GM18508 (cell line): ENCODE results near the gene INPP5B.
"Not testable (repeated sequence)": the region's sequence is repeated elsewhere in the genome, so short reads cannot be mapped to it uniquely, and the experiment has no call there.

Experiments
- ATAC-seq: cut with Tn5 transposase; IDR thresholded peaks from one replicate; pipeline ENCODE4 v1.9.1; 2021; ENCODE audit warnings: moderate number of reproducible peaks; ENCODE audit not compliant: insufficient read depth, unreplicated experiment

Gene INPP5B

DNA sequence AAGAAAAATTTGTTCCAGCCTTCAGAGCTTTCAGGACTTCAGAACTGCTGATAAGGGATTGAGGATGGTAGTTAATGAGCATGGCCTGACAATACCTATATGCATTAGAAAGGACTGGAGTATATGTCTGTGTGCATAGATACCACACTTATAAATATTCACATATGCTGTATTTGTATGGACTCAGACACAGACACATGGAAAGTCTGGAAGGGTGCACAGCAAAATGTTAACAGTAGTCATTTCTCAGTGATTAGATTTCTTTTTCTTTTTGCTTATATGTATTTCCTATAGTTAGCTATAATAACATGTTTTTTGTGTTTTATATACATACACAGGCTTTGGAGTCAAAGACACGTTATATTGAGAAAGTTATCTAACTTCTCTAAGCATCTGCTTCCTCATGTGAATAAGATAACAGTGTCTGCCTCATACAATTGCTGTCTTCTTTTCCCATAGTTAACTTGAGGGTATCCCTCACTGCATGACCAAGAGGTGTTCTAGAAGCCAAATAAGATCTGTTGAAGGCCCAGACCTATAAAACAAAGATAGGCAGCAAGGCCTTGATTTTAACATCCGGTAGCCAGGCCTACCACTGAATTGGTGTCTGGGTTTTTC is 31.3 kb downstream of the INPP5B start:
- ATAC-seq: no peak

DNA sequence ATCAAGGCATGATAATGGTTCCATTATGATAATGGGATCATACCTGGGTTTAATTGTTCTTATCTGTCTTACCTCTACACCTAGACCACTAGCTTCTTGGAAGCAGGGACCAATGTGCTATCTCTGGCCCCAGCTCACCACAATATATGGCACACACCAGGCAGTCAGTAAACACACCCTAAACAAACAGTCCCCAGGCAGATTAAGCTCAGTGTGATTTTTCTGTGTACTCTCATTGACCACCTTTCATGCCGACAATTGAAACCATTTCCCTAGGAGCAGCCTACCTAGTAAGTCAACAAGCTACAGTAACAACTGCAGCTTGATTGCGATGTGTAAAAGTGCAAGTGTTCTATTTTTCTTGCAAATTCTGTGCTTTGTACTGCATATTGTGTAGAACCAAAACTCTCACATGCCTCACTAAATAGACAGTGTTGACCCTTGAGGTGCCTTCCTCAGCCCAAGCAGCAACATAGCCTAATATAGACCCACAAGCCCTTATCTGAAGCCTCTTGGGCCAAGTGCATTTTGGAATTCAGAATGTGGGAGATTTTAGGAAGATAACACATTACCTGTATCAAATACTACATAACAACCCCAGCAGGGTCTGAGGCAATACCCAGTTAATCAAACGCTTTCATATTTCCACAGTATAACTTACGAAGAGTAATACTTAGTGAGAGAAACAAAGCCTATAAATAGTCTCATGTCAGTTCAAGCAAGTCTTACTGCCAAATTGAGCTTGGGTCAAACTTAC is 32.0 kb downstream of the INPP5B start:
- no peak for ATAC-seq

DNA sequence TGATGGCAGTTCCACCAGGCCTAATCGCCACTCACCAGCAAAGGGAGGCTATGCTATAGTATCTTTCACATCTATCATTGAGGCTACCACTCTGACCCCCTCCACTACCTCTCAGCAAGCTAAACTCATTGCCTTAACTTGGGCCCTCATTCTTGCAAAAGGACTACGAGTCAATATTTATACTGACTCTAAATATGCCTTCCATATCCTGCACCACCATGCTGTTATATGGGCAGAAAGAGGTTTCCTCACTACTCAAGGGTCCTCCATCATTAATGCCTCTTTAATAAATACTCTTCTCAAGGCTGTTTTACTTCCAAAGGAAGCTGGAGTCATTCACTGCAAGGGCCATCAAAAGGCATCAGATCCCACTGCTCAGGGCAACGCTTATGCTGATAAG is 35.4 kb downstream of the INPP5B start:
- ATAC-seq: not testable (repeated sequence)

GRCh38 chr1:37910886-37911285 is 36.0 kb downstream of the INPP5B start:
- ATAC-seq: not testable (repeated sequence)

- ATAC-seq: not testable (repeated sequence)
Measured at GRCh38 chr1:37908531-37908930, 38.3 kb downstream of the INPP5B start.

- not testable (repeated sequence) for ATAC-seq
Measured at GRCh38 chr1:37907416-37908125, 39.3 kb downstream of the INPP5B start.

DNA sequence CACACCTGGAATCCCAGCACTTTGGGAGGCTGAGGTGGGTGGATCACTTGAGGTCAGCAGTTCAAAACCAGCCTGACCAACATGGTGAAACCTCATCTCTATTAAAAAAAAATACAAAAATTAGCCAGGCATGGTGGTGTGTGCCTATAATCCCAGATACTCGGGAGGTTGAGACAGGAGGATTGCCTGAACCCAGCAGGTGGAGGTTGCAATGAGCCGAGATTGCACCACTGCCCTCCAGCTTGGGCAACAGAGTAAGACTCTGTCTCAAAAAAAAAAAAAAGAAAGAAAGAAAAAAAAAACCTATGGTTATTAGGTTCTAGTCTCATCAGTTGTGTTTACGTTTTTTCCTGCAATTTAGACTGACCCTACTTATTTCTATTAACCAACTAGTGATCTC is 40.3 kb downstream of the INPP5B start:
- ATAC-seq: not testable (repeated sequence)

DNA sequence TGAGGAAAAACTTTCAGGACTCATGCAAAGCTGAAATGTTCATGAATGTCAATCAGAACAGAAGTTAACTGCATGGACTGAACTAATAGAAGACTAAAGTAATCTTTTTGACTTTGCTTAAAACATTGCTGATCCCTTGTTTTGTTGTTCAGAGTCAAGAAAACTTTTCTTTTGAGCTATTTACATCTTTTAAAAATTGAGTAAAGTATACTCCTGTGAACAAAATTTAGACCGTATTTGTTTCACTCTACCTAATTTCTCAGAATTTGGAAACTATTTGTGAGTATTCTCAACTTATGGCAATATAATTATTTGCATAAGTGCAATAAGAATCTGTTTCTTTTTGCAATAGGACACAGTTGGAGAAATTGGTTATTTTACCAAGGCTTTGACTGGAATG is 41.1 kb downstream of the INPP5B start:
- ATAC-seq: no peak

DNA sequence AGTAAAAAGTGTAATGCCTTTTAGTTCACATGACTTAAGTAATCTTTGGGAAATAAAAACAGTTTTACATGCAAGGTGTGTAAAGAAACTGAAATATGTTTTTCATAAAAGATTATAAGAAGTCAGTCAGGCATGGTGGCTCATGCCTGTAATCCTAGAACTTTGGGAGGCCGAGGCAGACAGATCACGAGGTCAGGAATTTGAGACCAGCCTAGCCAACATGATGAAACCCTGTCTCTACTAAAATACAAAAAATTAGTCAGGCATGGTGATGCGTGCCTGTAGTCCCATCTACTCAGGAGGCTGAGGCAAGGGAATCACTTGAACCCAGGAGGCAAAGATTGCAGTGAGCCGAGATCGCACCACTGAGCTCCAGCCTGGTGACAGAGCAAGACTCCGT is 42.9 kb downstream of the INPP5B start:
- not testable (repeated sequence) for ATAC-seq

DNA sequence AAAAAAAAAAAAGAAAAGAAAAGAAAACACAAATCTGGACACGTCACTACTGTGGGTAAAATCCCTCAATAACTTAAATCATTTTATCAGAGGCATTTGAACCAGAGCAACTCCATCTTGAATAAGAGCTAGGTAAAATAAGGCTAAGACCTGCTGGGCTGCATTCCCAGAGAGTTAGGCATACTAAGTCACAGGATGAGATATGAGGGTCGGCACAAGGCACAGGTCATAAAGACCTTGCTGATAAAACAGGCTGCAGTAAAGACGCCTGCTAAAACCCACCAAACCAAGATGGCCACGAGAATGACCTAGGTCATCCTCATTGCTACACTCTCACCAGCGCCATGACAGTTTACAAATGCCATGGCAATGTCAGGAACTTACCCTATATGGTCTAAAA is 43.9 kb downstream of the INPP5B start:
- no peak for ATAC-seq

GRCh38 chr1:37901893-37902225 is 45.0 kb downstream of the INPP5B start:
- no peak for ATAC-seq

DNA sequence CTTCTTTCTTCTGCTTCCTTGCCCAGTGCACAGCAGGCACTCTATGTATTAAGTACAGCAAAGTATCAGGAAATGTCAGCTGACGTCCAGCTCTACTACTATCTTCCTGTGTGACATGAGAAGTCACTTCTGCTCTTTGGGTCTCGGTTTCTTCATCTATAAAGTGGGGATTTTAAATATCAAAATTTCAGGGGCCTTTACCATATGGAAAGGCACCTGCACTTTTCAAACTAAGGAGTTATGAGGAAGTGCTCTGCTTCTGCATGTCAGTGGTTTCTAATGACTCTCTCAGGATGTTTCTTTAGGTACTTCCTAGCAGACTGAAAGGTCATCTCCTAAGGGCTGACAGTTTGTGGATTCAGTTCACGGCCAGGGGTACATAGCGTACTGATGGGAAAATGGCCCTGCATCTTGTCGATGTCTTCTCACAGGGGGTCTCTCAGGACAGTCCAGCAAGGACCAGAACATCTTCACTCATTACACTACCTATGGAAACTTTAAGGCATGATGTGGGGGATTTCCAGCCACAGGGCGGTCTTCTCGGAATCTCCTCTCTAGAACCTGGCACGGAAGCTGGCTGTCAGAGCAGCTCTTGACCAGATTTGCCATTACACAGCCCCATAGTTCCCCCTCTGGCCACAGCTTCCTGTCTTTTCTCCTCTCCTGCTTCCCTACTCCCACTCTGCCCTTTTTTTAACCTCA is 45.5 kb downstream of the INPP5B start:
- peak; percentile 53 for ATAC-seq

DNA sequence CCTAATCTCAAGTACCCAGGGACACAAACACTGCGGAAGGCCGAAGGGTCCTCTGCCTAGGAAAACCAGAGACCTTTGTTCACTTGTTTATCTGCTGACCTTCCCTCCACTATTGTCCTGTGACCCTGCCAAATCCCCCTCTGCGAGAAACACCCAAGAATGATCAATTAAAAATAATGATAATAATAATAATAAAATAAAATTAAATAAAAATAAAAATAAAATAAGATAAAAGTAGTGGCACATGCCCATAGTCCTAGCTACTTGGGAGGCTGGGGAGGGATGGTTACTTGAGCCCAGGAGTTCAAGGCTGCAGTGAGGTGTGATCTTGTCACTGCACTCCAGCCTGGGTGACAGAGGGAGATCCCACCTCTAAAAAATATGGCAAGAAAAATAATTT is 49.3 kb downstream of the INPP5B start:
- not testable (repeated sequence) for ATAC-seq

- ATAC-seq: no peak
Measured at GRCh38 chr1:37893673-37894072, 53.2 kb downstream of the INPP5B start.

GRCh38 chr1:37892151-37893047 is 54.5 kb downstream of the INPP5B start:
- ATAC-seq: no peak

- no peak for ATAC-seq
Measured at GRCh38 chr1:37890378-37891014, 56.4 kb downstream of the INPP5B start.

DNA sequence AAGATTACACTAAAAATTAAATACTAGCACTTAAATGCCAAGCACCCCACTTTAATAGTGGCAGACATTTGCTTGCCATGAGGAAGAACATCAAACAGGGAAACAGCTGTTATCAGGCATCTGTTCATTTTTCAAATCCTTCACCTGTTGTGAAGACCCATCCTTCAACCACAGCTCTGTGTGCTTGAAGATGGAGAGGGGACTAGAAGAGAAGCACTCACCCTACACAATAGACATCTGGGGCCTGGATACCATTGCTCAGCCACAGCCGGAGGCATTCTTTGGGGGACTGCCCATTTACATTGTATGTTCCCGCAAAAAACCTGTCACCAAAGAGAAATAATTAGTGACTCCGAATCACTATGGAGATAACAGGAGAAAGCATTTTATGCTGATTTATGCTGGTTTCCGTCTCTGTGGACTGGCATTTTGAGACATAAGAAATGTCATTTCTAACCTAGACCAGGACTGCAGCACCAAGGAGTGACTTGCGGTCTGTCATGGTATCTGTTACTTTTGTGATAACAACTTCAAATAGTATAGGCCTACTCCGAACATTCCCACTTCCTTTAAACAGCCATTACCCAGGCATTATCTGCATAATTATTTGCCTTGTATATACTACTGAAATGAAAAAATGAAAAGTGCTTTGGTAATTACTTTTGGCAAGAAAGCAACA is 58.7 kb downstream of the INPP5B start:
- no peak for ATAC-seq

DNA sequence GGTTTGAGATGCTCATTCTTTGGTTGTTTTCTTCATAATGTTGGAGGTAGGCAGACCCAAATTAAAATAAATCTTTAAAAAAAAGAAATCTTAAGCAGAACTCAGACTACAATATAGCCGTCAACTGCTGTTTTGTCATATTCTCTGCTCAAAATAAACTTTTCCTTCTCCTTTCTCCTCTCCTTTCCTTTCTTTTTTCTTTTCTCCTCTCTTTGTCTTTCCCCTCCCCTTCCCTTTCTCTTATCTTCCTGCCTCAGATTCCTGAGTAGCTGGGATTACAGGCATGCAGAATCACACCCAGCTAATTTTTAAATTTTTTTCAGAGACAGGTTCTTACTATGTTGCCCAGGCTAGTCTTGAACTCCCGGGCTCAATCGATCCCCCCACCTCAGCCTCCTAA is 62.7 kb downstream of the INPP5B start:
- no peak for ATAC-seq

DNA sequence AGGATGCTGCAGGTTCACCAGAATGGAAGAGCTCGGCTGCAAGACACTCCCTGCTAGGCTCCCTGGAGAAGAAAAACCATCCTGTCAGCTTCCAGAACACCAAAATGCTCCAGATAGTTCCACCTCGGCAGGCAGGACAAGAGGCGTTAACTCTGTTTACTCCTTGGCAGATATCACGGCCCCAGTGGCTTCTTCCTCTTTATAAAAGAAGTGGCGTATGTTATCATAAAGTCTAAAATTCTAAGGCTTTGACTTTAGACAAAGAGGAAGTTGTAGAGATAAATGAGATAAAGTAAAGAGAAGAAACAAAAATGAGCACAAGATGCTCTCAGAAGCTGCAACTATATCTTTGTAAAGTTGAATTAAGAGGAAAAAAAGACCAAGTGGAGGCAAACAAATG is 63.2 kb downstream of the INPP5B start:
- ATAC-seq: no peak
